Lung (tissue), 12 donors: ENCODE measurements around the gene CSNK2A1. TPM values are rescaled to one million over a fixed set of nuclear protein-coding genes. Genes with fewer than 3 reads are reported as not detected.

Source experiments
- ATAC-seq: fragments of 200-7000 bp; cut with Tn5 transposase; one replicate; pipeline ENCODE4 v1.9.1; 2020; ENCODE audit warnings: moderate number of reproducible peaks; ENCODE audit not compliant: insufficient read depth, low FRiP score
- DNase-seq, 3 donors: peaks; one replicate each; pipeline ENCODE4 v3.0.0-alpha.2; 2013 to 2017
- H3K27ac ChIP-seq, 2 donors: one replicate each; pipeline ENCODE4 v1.5.1; 2013; ENCODE audit warnings: mild to moderate bottlenecking in 2 of 2, moderate library complexity in 2 of 2, control low read depth in 1 of 2, inconsistent platforms in 1 of 2, low read depth in 1 of 2, low read length in 1 of 2
- H3K27me3 ChIP-seq, 3 donors: one replicate each; pipeline ENCODE4 v1.5.1; 2013; ENCODE audit warnings: low read length in 2 of 3; ENCODE audit not compliant: control insufficient read depth in 3 of 3, insufficient read depth in 3 of 3
- H3K36me3 ChIP-seq, 4 donors: one replicate each; pipeline ENCODE4 v1.5.1; 2013; ENCODE audit warnings: low read length in 4 of 4, mild to moderate bottlenecking in 1 of 4, moderate library complexity in 1 of 4; ENCODE audit not compliant: control insufficient read depth in 4 of 4, insufficient read depth in 4 of 4
- H3K4me1 ChIP-seq, 5 donors: one replicate each; pipeline ENCODE4 v1.5.1; 2013; ENCODE audit warnings: low read length in 5 of 5, mild to moderate bottlenecking in 2 of 5, moderate library complexity in 1 of 5; ENCODE audit not compliant: control insufficient read depth in 5 of 5, insufficient read depth in 5 of 5
- H3K4me3 ChIP-seq: one replicate; pipeline ENCODE4 v1.5.1; 2013; ENCODE audit warnings: mild to moderate bottlenecking, control low read depth, moderate library complexity
- H3K9ac ChIP-seq, 2 donors: one replicate each; pipeline ENCODE4 v1.5.1; 2013; ENCODE audit warnings: low read length in 2 of 2, control low read depth in 1 of 2; ENCODE audit not compliant: insufficient read depth in 1 of 2
- H3K9me3 ChIP-seq, 4 donors: one replicate each; pipeline ENCODE4 v1.5.1; 2013; ENCODE audit warnings: low read length in 3 of 4, mild to moderate bottlenecking in 1 of 4, moderate library complexity in 1 of 4; ENCODE audit not compliant: control insufficient read depth in 4 of 4, insufficient read depth in 3 of 4
- WGBS, 2 donors: extraction: QIAGEN DNeasy Blood & Tissue Kit; methylation state at CpG; one replicate each; pipeline ENCODE4 v1.1.7; 2013; 5-methylcytosine and 5-hydroxymethylcytosine counted together
- polyA plus RNA-seq, 2 donors: library from polyadenylated mRNA; stranded (reverse); fragments of 200-250 nt; gene quantifications; one replicate each; pipeline ENCODE4 v1.2.1, GENCODE V29; 2013
- total RNA-seq, 2 donors: library from RNA; depleted of rRNA in 1 of 2; stranded (reverse); fragments of >200 nt in 1 of 2; gene quantifications; one replicate each; pipeline ENCODE4 v1.2.1, GENCODE V29; 2014 to 2021
- TF ChIP-seq, protein P1 (sequence below): IDR thresholded peaks from 2 replicates; pipeline ENCODE4 v1.5.1; 2012; ENCODE audit warnings: mild to moderate bottlenecking; ENCODE audit errors: control extremely low read depth, extremely low read depth
- donor health status: control.
- donor health status: control.
- donor health status: Bipolar disorder and iron deficiency.
- donor health status: healthy.
- donor health status: DM: yes; HTN: yes; CAD: no.

Gene CSNK2A1
- total and polyA plus RNA-seq, 4 donors, result 20.5 to 186 (median 60.7) TPM

DNA sequence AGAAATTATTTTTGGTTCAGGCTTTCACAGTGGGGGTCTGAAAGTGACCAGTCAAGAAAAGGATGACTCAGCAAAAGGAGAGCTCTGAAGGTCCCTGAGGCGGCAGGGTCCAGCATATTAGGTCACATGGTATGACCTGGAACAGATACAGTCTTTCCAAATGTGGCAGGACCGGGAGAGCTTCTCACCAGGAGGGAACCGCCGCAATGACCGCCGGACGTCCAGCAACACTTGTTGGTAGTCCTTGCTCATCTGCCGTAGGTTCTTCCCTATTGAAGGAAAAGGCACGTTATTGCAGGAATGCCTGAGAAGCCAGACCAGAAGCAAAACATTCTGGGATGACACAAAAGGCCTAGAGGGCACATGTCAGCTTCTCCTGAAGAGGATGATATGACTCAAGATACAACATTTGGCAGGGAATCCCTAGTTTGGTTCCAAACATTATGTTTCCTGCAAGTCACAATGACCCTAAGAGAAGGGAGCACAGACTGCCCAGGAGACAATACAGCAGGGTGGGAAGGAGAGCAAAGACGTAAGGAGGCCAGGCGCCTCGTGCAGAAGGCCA is 98.6 kb downstream of the CSNK2A1 start:
- TF ChIP-seq, protein P1, sequence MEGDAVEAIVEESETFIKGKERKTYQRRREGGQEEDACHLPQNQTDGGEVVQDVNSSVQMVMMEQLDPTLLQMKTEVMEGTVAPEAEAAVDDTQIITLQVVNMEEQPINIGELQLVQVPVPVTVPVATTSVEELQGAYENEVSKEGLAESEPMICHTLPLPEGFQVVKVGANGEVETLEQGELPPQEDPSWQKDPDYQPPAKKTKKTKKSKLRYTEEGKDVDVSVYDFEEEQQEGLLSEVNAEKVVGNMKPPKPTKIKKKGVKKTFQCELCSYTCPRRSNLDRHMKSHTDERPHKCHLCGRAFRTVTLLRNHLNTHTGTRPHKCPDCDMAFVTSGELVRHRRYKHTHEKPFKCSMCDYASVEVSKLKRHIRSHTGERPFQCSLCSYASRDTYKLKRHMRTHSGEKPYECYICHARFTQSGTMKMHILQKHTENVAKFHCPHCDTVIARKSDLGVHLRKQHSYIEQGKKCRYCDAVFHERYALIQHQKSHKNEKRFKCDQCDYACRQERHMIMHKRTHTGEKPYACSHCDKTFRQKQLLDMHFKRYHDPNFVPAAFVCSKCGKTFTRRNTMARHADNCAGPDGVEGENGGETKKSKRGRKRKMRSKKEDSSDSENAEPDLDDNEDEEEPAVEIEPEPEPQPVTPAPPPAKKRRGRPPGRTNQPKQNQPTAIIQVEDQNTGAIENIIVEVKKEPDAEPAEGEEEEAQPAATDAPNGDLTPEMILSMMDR, result no peak
- WGBS, 2 donors, result 69 to 72% methylated on average over 12 of the region's 12 CpGs
- DNase-seq, result no peak
- Histone ChIP-seq H3K27me3 (no peaks in the 10 kb centered on the region), H3K36me3 (peaks cover 20 to 31% (median 23%) of the 10 kb centered on the region in 4 donors), H3K9ac (no peak overlapping the region), H3K27ac (no peak overlapping the region), H3K4me3 (no peak overlapping the region), H3K9me3 (no peaks in the 10 kb centered on the region), H3K4me1 (peaks cover 0 to 11% (median 0%) of the 10 kb centered on the region in 5 donors)
- no peak for ATAC-seq

GRCh38 chr20:444117-444516 is 99.5 kb downstream of the CSNK2A1 start:
- TF ChIP-seq, protein P1, result no peak
- peaks cover 28 to 35% (median 31%) of the 10 kb centered on the region in 4 donors for H3K36me3 ChIP-seq
- H3K27ac ChIP-seq, result no peak overlapping the region

DNA sequence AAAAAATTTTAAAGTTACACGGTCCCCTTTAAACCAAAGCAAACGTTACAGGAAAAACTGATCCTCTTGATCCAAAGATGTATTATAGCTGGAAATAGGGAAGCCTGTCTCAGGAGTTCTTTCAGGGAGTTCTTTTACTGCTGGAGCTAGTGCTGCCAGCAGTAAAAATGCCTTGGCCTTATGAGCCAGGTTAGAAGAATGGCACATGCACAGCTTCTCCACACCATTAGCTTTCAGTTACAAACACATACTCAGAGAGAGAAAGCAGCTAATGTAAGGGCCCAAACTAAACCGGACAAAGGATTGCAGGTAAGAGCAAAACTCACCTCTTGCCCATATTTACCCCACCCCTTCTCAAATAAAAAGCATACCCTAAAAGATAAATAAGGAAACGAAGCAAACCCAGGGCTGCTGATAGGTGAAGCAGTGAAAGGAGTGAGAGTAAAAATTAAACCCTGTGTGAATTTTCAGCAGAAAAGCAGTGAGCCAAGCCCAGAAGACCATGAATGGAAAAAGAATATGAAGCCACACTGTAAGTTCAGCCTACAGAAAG is 100.3 kb downstream of the CSNK2A1 start:
- Histone ChIP-seq H3K9ac (no peak overlapping the region), H3K27ac (no peak overlapping the region), H3K36me3 (peaks cover 29 to 42% (median 36%) of the 10 kb centered on the region in 4 donors), H3K4me3 (no peak overlapping the region), H3K27me3 (no peaks in the 10 kb centered on the region), H3K9me3 (no peaks in the 10 kb centered on the region), H3K4me1 (peaks cover 0 to 11% (median 0%) of the 10 kb centered on the region in 5 donors)
- TF ChIP-seq, protein P1, result no peak
- ATAC-seq (no peak), DNase-seq (no peak)
- 87 to 91% methylated on average over 4 of the region's 4 CpGs for WGBS, 2 donors

More at GRCh38 chr20:444117-444516, 99.5 kb downstream of the CSNK2A1 start:
- Histone ChIP-seq H3K9ac (no peak overlapping the region), H3K27me3 (no peaks in the 10 kb centered on the region), H3K9me3 (no peaks in the 10 kb centered on the region), H3K4me3 (no peak overlapping the region), H3K4me1 (peaks cover 0 to 11% (median 0%) of the 10 kb centered on the region in 5 donors)
- WGBS, 2 donors, result 89 to 96% methylated on average over 3 of the region's 3 CpGs
- ATAC-seq (no peak), DNase-seq (no peak)
